Thyroid gland (tissue), 4 donors: ENCODE measurements around the gene CDYL2.

Source experiments
- CTCF ChIP-seq, 6 experiments: fragments of 200-600 bp in 3 of 6; fragments of 450-650 bp in 3 of 6; sonication (generic) in 3 of 6; IDR thresholded peaks; one replicate each; pipeline ENCODE4 v1.5.1; 2016 to 2019; ENCODE audit warnings: antibody characterized with exemption in 6 of 6, mild to moderate bottlenecking in 2 of 6, inconsistent platforms in 1 of 6, moderate library complexity in 1 of 6
- POLR2A ChIP-seq, 2 donors: fragments of 450-650 bp; IDR thresholded peaks; one replicate each; pipeline ENCODE4 v1.6.1; 2017; ENCODE audit warnings: antibody characterized with exemption in 2 of 2, mild to moderate bottlenecking in 2 of 2, moderate library complexity in 1 of 2

GRCh38 chr16:80656711-80657150 lies 147.7 kb downstream of the CDYL2 start:
- TF ChIP-seq POLR2A (IDR thresholded peaks at IDR 0.05) (no peak), CTCF (IDR thresholded peaks at IDR 0.05) (no peak)
